LHCN-M2 (cell line): ENCODE data around the gene VPS16. TPM values are rescaled to one million over a fixed set of nuclear protein-coding genes. Genes with fewer than 3 reads are reported as not detected.

Experiments
- DNase-seq: peaks from one replicate; pipeline ENCODE4 v3.0.0-alpha.2; 2012; ENCODE audit warnings: low read depth
- total RNA-seq: library from RNA; depleted of rRNA; stranded (reverse); fragments of >200 nt; gene quantifications from 2 replicates; pipeline ENCODE4 v1.2.3, GENCODE V29; 2014

The VPS16 gene
- total RNA-seq, 1 experiment from 2014 or later: 41.8 TPM

DNA sequence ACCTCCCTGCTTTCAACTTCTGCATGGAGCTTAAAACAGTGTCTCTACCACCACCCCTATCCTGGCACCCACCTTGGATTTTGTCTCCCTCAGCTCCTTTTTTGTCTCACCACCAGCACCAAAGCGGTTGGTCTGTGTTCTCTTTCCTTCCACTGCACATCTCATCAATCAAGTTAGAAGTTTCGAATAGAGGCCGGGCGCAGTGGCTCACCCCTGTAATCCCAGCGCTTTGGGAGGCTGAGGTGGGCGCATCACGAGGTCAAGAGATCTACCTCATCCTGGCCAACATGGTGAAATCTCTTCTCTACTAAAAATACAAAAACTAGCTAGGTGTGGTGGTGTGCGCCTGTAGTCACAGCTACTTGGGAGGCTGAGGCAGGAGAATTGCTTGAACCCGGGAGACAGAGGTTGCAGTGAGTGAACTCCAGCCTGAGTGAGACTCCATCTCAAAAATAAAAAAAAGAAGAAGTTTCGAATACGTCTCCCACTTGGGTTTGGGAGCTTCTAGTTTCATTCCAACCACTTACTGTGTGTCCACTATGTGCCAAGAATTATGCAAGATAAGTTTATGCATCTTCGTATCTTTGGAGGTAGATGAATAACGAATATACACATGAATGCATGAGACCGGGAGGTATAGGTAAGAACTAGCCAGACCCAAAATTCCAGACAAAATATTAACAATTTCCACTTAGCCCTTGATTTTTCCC is 6.0 kb upstream of the VPS16 start:
- no peak for DNase-seq

DNA sequence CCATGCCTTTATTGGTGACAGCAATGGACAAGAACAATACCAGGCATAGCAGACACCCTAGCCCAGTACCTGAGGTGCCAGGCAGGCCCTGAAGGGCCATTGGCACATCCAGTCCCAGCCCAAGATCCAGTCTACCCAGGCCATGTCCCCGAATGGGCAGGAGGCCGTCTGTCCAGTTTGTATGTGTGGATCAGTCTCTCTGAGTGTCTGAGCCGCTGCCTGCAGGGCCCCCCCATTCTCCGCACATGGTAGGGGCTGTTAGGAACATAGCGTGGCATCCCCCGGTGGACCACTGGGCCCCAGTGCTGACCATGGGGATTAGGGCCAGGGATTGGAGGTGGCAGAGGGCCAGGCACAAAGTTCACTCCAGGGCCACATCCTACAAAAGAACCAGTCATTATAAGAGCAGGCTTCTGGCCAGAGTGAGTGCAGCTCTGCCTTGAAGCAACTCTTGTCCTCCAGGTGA is 5.2 kb upstream of the VPS16 start:
- no peak for DNase-seq

DNA sequence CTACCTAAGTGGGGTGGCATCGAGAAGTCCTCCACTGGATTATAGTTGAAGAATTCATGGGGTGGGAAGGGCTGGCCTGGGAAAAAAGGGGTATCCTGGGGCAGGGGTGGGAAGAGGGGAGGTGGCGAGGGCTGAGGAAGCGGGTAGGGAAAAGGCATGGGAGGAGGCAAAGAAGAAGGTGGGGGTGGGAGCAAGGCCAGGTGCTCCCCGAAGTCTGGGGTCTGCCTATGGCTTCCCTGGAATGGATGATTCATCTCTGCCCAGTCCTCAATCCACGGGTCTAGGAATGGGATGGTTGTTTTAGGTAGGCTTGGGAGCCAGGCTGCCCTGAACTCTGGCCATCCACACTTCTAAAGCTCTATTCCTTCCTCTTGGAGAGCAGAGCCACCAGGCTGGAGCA is 4.5 kb upstream of the VPS16 start:
- DNase-seq: no peak

DNA sequence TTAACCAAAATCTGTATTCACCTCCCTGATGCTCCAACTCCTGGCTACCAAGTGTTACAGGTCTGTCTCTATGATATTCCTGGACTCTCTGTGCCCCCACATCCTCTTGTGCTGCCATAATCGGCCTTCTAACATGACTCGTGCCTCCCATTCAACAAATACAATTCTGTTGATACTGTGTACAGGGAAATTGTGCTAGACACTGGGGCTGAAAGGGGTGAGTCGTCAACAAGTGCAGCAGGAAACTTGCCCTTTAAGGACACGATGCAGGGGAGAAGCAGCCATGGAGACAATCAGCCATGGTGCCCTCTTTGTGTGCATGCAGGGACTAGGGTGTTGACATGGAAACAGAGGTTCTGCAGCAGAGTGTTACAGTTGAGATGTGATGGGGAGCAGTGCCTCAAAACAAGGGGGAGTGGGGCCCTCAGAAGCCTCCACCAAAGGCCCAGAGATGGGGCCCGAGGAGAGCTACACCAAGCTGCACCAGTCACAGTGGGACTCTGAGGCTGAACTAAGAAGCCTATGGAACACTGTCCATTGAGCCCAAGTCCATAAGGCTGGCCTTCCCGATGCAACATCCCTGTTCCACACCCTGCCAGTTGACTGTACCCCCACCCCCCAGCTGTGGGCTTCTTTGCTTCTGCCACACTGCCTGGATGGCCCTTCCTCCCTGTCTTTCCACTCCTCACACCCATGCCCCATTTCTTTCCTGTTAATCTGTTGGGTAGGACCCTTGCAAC is 3.2 kb upstream of the VPS16 start:
- no peak for DNase-seq

DNA sequence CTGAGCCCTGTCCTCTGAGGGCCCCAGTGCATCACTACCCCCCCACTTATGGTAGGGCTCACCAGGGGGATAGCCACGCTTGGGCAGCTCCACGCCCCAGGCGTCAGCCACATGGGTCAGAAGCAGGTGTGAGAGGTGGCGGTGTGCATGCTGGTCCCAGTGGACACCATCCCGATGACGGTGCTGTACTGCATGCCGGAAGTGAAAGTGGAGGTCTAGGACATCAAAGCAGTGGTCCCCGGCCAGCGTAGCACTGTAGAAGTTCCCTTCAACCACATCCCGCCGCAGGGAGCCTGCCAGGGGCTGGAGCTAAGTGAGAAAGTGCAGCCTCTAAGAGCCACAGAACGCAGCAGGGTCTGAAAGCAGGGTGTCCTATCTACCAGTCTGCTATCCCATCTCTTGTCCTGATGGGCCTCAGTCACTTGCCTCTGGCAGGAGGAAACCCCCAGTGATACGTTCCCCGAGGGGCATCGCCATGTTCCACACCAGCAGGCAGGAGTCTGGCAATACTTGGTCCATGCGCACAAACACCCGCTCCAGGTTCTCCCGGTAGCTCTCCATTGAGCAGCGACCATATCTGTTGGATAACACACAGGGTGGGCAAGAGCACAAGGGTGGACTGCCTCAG is 2.3 kb upstream of the VPS16 start:
- DNase-seq: no peak

DNA sequence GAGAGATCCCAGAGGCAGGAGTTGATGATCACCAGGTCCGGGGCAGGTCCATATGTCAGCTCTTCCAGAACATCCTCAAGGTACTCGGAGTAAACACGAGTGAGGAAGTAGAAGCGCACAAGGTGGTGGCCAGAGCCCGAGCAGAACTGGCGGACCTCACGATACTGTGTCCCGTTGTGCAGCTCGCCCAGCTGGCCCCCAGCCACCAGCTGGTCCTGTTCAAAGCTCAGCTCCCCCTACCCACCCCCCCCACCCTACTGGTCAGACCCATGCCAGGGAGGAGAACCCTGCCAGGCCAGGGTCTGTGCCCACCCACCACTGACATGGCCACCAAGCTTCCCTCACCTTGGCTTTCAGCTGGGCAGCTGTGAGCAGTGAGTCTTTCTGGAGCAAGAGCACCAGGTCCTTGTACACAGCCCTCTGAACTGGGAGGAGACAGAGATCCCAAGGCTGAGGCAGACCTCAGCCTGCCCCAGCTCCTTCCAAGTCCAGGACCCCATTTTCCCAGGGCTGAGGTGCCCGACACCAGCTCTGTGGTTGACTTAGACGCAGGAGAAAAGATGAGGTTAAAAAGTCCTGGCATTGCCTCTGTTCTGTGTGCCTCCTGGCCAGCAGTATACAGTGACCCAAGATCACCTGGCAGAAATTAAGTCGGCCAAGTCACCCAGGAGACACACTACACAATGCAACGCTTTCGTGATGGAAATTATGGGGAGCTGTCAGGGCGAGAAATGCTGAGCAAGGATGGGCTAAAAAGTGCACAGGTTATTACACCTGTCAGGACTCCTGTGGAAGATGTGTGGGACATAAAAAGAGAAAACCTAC is 1.5 kb upstream of the VPS16 start:
- DNase-seq: no peak

DNA sequence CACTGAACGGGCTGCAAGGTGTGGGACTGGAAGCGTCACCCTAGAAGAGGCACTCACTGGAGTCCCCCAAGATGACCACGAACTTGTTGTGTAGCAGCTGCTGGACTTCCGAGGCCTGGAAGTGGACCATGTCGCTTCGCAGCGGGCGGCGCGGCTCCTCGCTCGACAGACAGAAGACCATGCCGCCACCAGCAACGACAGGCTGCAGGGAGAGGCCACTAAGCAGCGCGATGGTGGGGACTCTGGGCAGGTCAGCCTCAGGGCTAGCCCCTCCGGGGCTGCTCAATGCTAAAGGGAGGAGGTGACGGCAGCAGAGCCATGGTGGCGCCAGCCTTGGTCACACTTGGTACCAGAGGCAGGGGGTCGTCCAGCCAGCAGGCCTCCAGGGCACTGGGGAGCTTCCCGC is 810 bp upstream of the VPS16 start:
- no peak for DNase-seq

DNA sequence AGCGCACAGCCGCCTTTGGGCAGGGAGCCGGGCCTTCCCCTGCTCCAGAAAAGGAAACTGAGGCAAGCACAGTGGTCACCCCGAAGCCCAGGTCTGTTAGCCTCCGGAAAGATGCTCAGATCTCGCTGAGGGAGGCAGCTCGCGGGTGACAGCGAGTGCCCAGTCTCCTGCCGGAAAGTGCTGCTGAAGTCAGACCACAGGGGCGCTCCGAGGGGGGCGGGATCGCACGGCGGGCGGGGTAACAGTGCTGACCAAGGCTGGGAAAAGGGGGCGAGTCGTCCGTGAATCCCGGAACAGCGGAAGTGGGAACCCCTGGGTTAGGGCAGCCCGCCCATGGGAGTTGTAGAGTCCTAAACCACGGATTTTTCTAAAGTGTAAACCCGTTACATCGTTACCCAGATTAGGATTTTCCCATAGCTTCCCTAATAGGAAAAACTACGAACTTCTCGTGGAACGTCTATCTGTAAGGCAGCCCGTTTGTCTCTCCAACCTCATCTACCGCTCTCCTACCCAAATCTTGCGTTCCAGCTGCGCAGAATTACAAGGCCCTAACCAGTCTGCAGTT is 504 bp downstream of the VPS16 start:
- peak; percentile 67 for DNase-seq

DNA sequence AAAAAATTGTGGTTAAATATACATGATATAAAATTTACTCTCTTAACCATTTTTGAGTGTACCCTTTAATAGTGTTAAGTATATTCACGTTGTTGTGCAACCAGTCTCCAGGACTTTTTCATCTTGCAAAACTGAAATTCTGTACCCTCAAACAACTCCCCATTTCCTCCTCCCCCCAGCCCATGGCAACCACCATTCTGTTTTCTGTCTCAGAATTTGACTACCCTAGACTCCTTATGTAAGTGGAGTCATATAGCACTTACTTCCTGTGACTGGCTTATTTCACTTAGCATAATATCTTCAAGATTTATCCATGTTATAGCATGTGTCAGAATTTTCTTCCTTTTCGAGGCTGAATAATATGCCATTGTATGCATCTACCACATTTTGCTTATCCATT is 5.1 kb downstream of the VPS16 start:
- DNase-seq: no peak

DNA sequence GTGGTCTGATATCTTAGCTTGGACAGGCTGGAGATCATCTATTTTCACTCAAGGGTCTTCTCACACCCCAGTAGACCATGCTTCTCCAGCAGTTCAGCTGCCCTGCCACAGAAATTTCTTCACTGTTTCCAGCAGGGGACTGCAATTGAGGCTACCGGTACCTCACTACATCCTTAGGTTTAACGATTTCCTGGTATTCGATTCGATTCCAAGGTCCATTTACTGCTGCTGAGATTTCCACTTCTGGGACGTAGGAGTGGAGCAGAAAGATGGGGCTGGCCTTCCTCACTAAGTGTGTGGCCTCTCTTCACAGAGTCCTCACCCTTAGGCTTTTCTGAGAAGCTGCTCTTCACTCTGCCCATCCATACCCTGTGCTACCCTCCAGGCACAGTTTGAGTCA is 6.2 kb downstream of the VPS16 start:
- no peak for DNase-seq

DNA sequence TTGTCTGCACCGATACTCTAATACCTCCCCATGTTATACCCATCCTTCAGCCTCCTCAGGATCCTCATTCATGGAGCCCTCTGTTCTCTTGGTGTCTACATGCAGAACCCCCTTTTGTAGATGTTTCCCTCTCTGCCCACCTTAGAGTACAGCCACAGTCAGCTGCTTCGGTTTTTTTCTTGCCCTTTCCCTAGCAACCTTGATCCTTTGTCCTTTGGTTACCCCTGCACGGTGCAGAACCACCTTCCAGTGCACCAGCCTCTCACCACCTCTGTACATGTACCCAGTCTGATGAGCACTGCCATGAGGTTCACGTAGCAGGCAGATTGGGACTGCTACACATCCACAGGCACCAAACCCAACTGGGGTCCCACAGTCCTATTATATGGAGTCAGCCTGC is 7.3 kb downstream of the VPS16 start:
- DNase-seq: no peak

DNA sequence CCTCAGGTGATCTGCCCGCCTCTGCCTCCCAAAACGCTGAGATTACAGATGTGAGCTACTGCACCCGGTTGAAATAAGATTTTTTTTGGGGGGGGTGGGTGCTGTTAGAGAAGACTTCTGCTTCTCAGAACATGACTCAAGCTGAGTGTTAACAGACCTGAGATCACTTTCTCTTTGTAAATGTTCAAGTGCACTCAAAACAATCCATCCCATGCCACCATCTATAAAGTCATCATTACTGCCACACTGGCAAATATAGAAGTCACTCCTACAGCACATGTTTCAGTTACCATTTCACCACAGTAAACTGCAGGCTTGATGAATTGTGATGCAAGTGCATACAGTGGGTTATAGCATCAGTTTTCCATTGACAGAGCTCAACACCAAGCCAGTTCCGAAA is 9.0 kb downstream of the VPS16 start:
- no peak for DNase-seq

DNA sequence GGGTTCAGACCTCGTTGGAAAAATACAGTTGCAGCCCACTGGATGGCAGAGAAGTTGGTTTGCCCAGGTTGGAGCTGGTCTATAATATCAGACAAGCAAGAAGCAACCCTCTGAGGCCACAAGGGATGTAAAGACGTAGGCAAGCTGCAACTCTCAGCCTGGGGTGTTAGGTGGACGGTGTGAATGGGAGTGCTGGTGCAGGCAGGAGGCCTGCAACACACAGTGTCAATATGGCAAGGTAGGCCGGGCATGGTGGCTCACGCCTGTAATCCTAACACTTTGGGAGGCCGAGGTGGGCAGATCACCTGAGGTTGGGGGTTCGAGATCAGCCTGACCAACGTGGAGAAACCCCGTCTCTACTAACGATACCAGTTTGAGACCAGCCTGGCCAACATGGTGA is 10.5 kb downstream of the VPS16 start:
- no peak for DNase-seq

DNA sequence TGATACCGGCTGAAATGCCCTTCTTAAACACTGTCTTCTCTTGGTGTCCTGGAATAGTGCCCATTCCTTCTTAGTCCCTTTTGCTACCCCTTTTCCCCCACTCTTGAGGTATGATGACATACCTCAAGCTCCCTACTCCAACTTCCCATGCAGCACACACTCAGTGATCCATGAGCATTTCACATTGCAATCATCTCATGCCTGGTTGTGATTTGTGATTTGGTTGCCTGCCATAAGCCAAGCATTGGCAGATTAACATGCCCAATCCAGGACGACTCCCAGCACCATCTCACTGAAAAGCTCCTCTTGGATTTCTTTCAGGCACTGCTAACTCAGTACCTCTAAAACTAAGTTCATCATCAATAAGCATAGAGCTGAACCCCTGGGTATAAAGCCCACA is 18.0 kb downstream of the VPS16 start:
- DNase-seq: no peak

DNA sequence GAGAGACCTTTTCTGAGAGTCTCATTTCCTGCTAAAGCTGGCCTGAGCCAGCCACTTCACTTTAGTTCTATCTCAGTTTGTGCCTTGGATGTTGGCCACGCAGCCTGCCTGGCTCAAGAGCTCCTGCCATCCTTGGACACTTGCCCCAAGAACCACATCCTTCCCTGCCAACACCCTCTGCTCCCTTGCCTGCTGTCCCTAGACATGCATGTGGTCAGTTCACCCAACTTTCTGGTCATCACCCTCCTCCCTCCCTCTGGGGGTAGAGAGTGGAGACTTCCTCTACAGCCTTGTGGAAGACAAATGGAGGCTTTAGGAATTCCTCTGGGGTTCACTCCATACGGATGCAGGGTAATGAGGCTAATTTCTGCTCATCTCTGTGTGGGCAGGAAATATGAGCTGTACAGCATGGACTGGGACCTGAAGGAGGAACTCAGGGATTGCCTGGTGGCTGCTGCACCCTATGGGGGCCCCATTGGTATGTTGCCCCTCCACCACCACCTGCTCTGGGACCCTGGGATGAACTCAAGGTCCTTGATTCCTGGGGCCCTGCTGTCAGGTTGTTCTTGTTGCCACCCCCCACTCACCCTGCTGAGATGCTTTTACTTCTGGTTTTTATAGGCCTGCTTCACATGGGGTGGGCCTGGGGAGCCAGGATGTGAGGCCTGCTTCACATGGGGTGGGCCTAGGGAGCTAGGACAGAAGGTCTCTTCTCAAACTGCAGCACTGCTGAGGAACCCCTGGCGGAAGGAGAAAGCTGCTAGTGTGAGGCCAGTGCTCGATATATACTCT is 19.0 kb downstream of the VPS16 start:
- DNase-seq: peak; percentile 78

DNA sequence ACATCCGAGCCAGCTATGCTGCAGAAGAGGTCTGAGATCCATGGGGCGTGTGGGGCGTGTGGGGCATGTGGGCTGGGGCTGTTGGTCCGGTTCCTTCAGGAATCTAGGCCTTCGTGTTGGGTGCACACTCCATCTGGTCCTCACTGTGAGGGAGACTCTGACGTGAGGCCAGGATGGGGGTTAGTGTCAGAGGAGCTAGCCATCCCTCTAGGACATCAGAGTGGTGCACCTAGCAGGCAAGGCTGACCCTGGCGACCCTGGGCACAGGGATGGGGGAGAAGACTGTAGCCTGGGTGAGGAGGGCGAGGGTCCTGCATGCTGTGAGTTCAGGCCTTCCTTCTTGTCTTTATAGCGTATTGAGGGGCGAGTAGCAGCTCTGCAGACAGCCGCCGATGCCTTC is 24.1 kb downstream of the VPS16 start:
- DNase-seq: no peak

DNA sequence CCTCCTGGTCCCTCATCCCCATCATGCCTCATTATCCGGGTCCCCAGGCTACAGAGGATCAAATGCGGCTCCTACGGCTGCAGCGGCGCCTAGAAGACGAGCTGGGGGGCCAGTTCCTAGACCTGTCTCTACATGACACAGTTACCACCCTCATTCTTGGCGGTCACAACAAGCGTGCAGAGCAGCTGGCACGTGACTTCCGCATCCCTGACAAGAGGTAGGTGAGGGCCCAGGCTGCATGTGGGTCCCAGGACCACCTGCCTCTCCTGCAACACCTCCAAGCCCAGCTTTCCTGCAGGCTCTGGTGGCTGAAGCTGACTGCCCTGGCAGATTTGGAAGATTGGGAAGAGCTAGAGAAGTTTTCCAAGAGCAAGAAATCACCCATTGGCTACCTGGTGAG is 24.6 kb downstream of the VPS16 start:
- no peak for DNase-seq

DNA sequence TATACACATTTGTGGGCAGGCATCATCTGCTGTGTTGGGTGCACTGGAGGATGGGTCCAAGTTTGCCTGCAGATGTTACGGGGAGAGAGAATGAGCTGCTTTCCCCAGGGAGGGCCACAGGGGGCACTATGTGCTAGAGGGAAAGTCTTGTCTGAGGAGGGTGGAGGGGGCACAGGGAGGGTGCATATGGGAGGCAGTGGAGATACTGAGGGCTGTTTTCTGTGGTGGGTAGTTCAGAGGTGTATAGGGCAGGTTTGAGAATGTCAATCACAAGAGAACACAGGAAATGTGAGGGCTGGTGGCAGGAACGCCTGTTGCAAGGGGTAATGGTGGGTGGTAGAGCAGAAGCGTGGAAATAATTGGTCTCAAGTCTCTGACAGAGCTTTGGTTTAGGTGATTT is 25.1 kb downstream of the VPS16 start:
- DNase-seq: no peak

DNA sequence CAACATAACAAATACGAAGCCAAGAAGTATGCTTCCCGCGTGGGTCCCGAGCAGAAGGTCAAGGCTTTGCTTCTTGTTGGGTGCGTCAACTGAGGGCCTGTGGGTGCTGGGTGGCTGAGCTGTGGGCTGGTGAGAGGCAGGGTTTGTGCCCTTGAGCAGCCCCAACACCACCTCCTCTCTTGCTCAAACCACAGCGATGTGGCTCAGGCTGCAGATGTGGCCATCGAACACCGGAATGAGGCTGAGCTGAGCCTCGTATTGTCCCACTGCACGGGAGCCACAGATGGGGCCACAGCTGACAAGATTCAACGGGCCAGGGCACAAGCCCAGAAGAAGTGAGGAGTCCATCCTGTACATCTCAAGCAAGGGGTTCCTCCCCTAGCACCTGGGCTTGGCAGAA is 25.7 kb downstream of the VPS16 start:
- DNase-seq: no peak

DNA sequence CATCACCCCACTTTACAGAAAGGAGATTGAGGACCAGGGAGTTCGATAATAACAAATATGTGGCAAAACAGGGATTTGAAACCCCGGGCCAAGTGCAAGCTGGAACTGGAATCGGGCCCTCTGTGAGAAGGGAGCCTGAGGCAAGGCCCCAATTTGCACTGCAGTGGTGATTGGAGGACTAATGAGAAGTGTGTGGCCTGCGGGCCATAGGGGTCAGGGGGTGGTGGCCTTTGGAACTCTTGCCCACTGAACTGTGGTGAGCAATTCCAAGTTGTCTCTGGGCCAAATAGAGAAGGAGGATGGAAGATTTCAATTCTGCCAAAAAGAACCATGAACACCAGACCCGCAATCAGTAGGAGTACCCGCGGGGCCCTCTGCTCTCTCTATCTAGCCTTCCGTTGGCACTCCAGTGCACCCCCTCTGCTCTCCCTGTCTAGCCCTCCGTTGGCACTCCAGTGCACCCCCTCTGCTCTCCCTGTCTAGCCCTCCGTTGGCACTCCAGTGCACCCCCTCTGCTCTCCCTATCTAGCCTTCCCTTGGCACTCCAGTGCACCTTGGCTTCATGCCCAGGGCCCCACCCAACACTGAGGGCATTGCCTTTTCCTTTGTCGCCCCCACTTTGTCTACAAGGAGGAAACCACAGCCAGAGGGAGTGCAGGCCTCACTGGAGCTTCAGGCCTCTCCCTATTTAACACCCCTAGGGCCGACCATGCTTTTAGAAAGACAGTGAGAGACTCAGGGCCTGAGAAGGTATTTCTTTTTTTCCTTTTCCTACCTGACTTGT is 26.7 kb downstream of the VPS16 start:
- no peak for DNase-seq
